Type B pancreatic cell (in vitro differentiated cells): ENCODE results near the gene SMAD7. TPM values are rescaled to one million over a fixed set of nuclear protein-coding genes. Genes with fewer than 3 reads are reported as not detected.

Experiments
- DNase-seq: peaks from one replicate; pipeline ENCODE4 v3.0.0; 2021; ENCODE audit warnings: mixed read lengths; ENCODE audit not compliant: unreplicated experiment; ENCODE audit errors: extremely low spot score
- H3K27ac Mint-ChIP-seq: 2 replicates; pipeline ENCODE4 v1.8.0; 2021; ENCODE audit warnings: mild to moderate bottlenecking, mixed read lengths
- H3K27me3 Mint-ChIP-seq: 2 replicates; pipeline ENCODE4 v1.8.0; 2021; ENCODE audit warnings: mixed read lengths
- H3K36me3 Mint-ChIP-seq: 2 replicates; pipeline ENCODE4 v1.8.0; 2021; ENCODE audit warnings: mixed read lengths
- H3K4me1 Mint-ChIP-seq: one replicate; pipeline ENCODE4 v1.8.0; 2021; ENCODE audit warnings: mixed read lengths; ENCODE audit not compliant: unreplicated experiment
- H3K4me3 Mint-ChIP-seq: 2 replicates; pipeline ENCODE4 v1.8.0; 2021; ENCODE audit warnings: mild to moderate bottlenecking, mixed read lengths
- H3K9me3 Mint-ChIP-seq: 2 replicates; pipeline ENCODE4 v1.8.0; 2021; ENCODE audit warnings: mixed read lengths
- total RNA-seq: library from RNA; stranded (reverse); gene quantifications from 2 replicates; pipeline ENCODE4 v1.2.1, GENCODE V29; 2021; ENCODE audit warnings: low replicate concordance
- TF ChIP-seq, protein P1 (sequence below): fragments of 200-600 bp; sonication (generic); conservative IDR thresholded peaks from 2 replicates; pipeline ENCODE4 v1.5.0; 2021; ENCODE audit warnings: antibody characterized with exemption, mild to moderate bottlenecking

SMAD7 gene
- total RNA-seq, 1 donor from 2014 or later = 17.8 TPM

DNA sequence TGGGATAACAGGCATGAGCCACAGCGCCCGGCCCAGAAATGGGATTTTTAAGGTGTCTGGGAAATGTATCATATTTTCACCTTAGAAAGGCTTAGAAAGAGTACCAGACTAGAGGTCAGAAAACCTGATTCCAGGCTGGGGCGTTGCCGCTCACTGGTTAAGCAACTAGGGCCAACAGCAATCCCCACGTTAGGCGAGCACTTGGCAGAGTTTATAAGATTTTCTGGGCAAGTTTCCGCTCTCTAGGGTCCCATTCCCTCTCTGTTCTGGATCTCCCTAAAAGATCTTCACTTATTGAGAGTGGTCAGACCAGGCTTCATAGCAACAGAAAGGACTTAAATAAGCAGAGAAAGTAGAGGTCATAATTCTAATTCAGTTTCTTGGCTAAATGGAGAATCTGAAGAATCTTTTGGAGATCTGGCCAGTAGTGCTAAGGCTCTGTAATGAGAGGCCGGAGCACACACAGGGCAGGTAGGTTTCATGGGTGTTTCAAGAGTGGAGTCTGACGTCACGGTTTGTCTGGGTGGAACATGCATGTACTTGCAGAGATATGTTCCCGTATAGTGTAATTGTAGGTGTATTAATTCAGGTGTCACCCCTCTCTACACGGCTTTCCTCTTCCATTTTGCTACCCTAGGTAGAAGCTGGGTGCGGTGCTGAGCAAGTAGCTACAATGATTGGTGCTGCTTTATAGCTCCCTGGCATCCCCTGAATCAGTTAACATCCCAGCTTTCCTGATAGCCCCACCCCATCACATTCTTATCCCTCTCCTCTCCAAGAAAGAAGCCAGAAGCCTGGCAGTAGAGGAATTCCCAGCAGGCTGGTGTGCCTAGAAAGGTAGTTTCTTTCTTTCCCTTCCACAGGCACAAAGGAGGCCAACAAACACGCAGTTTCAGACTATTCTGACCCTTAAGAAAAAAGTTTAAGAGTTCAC lies 4.4 kb upstream of the SMAD7 start:
- Mint-ChIP-seq H3K36me3 (no peaks in the 10 kb centered on the region), H3K4me1 (peaks cover 33% of the 10 kb centered on the region), H3K9me3 (no peaks in the 10 kb centered on the region), H3K4me3 (peak overlapping the region; percentile 30), H3K27ac (peak overlapping the region; percentile 85), H3K27me3 (no peaks in the 10 kb centered on the region)
- TF ChIP-seq, protein P1, sequence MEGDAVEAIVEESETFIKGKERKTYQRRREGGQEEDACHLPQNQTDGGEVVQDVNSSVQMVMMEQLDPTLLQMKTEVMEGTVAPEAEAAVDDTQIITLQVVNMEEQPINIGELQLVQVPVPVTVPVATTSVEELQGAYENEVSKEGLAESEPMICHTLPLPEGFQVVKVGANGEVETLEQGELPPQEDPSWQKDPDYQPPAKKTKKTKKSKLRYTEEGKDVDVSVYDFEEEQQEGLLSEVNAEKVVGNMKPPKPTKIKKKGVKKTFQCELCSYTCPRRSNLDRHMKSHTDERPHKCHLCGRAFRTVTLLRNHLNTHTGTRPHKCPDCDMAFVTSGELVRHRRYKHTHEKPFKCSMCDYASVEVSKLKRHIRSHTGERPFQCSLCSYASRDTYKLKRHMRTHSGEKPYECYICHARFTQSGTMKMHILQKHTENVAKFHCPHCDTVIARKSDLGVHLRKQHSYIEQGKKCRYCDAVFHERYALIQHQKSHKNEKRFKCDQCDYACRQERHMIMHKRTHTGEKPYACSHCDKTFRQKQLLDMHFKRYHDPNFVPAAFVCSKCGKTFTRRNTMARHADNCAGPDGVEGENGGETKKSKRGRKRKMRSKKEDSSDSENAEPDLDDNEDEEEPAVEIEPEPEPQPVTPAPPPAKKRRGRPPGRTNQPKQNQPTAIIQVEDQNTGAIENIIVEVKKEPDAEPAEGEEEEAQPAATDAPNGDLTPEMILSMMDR = no peak
- no peak for DNase-seq

GRCh38 chr18:48953104-48953706 lies 2.4 kb upstream of the SMAD7 start:
- Mint-ChIP-seq H3K36me3 (peaks cover 2% of the 10 kb centered on the region), H3K9me3 (no peaks in the 10 kb centered on the region), H3K27ac (peak overlapping the region; percentile 67), H3K27me3 (no peaks in the 10 kb centered on the region), H3K4me3 (peak overlapping the region; percentile 91), H3K4me1 (peaks cover 26% of the 10 kb centered on the region)
- no peak for DNase-seq
- TF ChIP-seq, protein P1 = no peak

GRCh38 chr18:48952287-48953103 lies 1.7 kb upstream of the SMAD7 start:
- Mint-ChIP-seq H3K36me3 (peaks cover 9% of the 10 kb centered on the region), H3K27ac (peak overlapping the region; percentile 94), H3K4me3 (peak overlapping the region; percentile 91), H3K4me1 (peaks cover 33% of the 10 kb centered on the region), H3K9me3 (no peaks in the 10 kb centered on the region), H3K27me3 (no peaks in the 10 kb centered on the region)
- DNase-seq = peak; percentile 85
- TF ChIP-seq, protein P1 = peak; percentile 24

DNA sequence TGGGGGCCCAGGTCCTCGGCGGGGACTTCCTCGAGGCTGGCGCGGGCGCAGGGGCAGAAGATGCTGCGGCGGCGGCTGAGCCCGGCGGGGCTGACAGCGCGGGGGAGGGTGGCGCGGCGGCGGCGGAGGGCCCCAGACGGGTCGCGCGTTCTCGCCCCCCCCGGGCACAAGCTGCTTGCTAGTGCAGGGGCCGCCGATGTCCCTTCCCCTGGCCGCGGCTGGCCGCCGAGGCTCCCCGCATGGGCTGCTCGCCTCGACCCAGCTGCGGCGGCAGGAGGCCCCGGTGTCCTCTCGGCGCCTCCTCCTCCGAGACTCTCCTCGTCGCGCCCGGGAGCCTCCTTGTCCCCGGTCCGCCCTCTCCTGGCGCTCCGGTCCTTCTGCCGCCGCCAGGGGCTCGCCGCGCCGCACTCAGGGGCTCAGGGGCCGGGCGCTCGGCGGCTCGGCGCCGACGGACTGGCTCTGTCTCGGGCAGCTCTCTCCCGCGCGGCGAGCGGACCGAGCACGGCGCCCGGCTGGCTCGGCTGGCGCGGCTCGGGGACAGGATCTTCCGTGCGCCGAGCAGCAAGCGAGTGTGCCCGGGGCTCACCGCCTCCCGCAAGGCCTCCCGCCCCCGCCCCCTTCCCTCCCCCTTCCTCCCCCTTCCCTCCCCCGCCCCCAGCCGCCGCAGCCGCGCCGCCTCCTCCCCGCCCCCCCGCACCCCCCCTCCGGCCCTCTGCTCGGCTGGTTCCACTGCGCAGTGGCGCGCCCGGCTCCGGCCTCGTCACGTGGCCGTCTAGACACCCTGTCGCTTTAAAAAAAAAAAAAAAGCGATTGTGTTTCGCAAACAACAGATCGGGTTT lies 902 bp upstream of the SMAD7 start:
- H3K4me3 Mint-ChIP-seq = peak overlapping the region; percentile 92
- H3K9me3 Mint-ChIP-seq = no peaks in the 10 kb centered on the region
- TF ChIP-seq, protein P1 = peak; percentile 59
- peaks cover 42% of the 10 kb centered on the region for H3K4me1 Mint-ChIP-seq
- H3K27ac Mint-ChIP-seq = peak overlapping the region; percentile 94
- peaks cover 15% of the 10 kb centered on the region for H3K36me3 Mint-ChIP-seq
- peak; percentile 84 for DNase-seq
- H3K27me3 Mint-ChIP-seq = no peaks in the 10 kb centered on the region
